IPS-18c (cell line): ENCODE measurements around the gene PTPRG.

Source experiments
- H3K4me3 ChIP-seq: 2 replicates; pipeline ENCODE4 v1.7.0; 2013; ENCODE audit warnings: low read depth, mild to moderate bottlenecking, low read length, moderate library complexity; ENCODE audit not compliant: insufficient read depth
- H3K9me3 ChIP-seq: one replicate; pipeline ENCODE4 v1.6.1; 2013; ENCODE audit warnings: mild to moderate bottlenecking, low read length, moderate library complexity; ENCODE audit not compliant: control insufficient read depth, insufficient read depth

Gene PTPRG

GRCh38 chr3:62088472-62089104 lies 527.2 kb downstream of the PTPRG start:
- H3K4me3 ChIP-seq = no peak overlapping the region

GRCh38 chr3:62090066-62090465 lies 528.7 kb downstream of the PTPRG start:
- Histone ChIP-seq H3K4me3 (no peak overlapping the region), H3K9me3 (no peaks in the 10 kb centered on the region)

More at GRCh38 chr3:62088472-62089104, 527.2 kb downstream of the PTPRG start:
- no peaks in the 10 kb centered on the region for H3K9me3 ChIP-seq

GRCh38 chr3:62090519-62090918 lies 529.1 kb downstream of the PTPRG start:
- Histone ChIP-seq H3K9me3 (no peaks in the 10 kb centered on the region), H3K4me3 (no peak overlapping the region)

GRCh38 chr3:62093025-62093424 lies 531.7 kb downstream of the PTPRG start:
- Histone ChIP-seq H3K9me3 (no peaks in the 10 kb centered on the region), H3K4me3 (no peak overlapping the region)

GRCh38 chr3:62094461-62094860 lies 533.1 kb downstream of the PTPRG start:
- H3K9me3 ChIP-seq = no peaks in the 10 kb centered on the region
- no peak overlapping the region for H3K4me3 ChIP-seq

- no peak overlapping the region for H3K4me3 ChIP-seq
These were observed 533.7 kb downstream of the PTPRG start for GRCh38 chr3:62095080-62095479.

GRCh38 chr3:62095756-62096155 lies 534.4 kb downstream of the PTPRG start:
- no peaks in the 10 kb centered on the region for H3K9me3 ChIP-seq
- H3K4me3 ChIP-seq = no peak overlapping the region

More at GRCh38 chr3:62095080-62095479, 533.7 kb downstream of the PTPRG start:
- no peaks in the 10 kb centered on the region for H3K9me3 ChIP-seq

- no peaks in the 10 kb centered on the region for H3K9me3 ChIP-seq
- H3K4me3 ChIP-seq = no peak overlapping the region
These were observed 535.1 kb downstream of the PTPRG start for GRCh38 chr3:62096521-62096920.

GRCh38 chr3:62097121-62097520 lies 535.8 kb downstream of the PTPRG start:
- Histone ChIP-seq H3K4me3 (no peak overlapping the region), H3K9me3 (no peaks in the 10 kb centered on the region)

GRCh38 chr3:62098646-62099365 lies 537.4 kb downstream of the PTPRG start:
- Histone ChIP-seq H3K4me3 (no peak overlapping the region), H3K9me3 (no peaks in the 10 kb centered on the region)

GRCh38 chr3:62100282-62100989 lies 539.1 kb downstream of the PTPRG start:
- Histone ChIP-seq H3K4me3 (no peak overlapping the region), H3K9me3 (no peaks in the 10 kb centered on the region)

- Histone ChIP-seq H3K9me3 (no peaks in the 10 kb centered on the region), H3K4me3 (no peak overlapping the region)
These were observed 540.1 kb downstream of the PTPRG start for GRCh38 chr3:62101488-62101887.

- Histone ChIP-seq H3K4me3 (no peak overlapping the region), H3K9me3 (no peaks in the 10 kb centered on the region)
These were observed 542.2 kb downstream of the PTPRG start for GRCh38 chr3:62103531-62103930.

GRCh38 chr3:62109534-62109933 lies 548.2 kb downstream of the PTPRG start:
- no peak overlapping the region for H3K4me3 ChIP-seq
- H3K9me3 ChIP-seq = no peaks in the 10 kb centered on the region

GRCh38 chr3:62110443-62111225 lies 549.3 kb downstream of the PTPRG start:
- Histone ChIP-seq H3K4me3 (no peak overlapping the region), H3K9me3 (no peaks in the 10 kb centered on the region)

- no peaks in the 10 kb centered on the region for H3K9me3 ChIP-seq
- no peak overlapping the region for H3K4me3 ChIP-seq
These were observed 551.7 kb downstream of the PTPRG start for GRCh38 chr3:62113092-62113491.

- no peak overlapping the region for H3K4me3 ChIP-seq
These were observed 553.4 kb downstream of the PTPRG start for GRCh38 chr3:62114763-62115162.

More at GRCh38 chr3:62114763-62115162, 553.4 kb downstream of the PTPRG start:
- H3K9me3 ChIP-seq = no peaks in the 10 kb centered on the region
